Measurements from ENCODE around the gene PNLIP.

DNA sequence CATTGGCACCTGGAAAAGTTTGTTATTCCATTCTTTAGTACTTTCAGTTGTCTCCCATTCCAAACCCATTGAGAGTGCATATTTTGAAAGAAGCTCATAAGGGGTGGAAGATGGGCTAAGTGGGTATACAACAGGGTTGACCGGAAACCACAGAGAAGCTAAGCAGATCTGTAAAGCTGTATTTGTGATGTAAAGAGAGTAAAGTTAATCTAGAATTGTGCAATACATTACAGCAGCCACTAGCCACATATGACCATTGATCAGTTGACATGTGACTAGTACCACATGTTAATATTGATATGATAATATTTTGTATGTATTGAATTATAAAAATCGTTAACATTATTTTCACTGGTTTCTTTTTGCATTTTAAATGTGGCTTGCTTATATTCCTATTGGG lies 4.9 kb upstream of the PNLIP start:
- no peak for TF ChIP-seq CTCF (IDR thresholded peaks at IDR 0.05; ENCODE audit: insufficient read depth, low read length, poor library complexity, severe bottlenecking)
- no peak for TF ChIP-seq EZH2phosphoT487 (conservative IDR thresholded peaks at IDR 0.05; ENCODE audit: low read length)

Measured in SU-DHL-6 (cell line).